Ishikawa (cell line): Measurements from ENCODE around the gene FAM83F.

Source experiments
- EP300 ChIP-seq: IDR thresholded peaks from 2 replicates; pipeline ENCODE4 v1.6.1; 2012; ENCODE audit warnings: borderline replicate concordance
- TAF1 ChIP-seq: IDR thresholded peaks from 2 replicates; pipeline ENCODE4 v1.6.1; 2012; ENCODE audit warnings: low read depth, mild to moderate bottlenecking
- YY1 ChIP-seq: IDR thresholded peaks from 2 replicates; pipeline ENCODE4 v1.6.1; 2012; ENCODE audit warnings: low read depth
- ZBTB7A ChIP-seq: IDR thresholded peaks from 2 replicates; pipeline ENCODE4 v1.6.1; 2012; ENCODE audit warnings: low read depth
- TF ChIP-seq, protein P1 (sequence below): IDR thresholded peaks from 2 replicates; pipeline ENCODE4 v1.6.1; 2012; ENCODE audit warnings: low read depth, mild to moderate bottlenecking

DNA sequence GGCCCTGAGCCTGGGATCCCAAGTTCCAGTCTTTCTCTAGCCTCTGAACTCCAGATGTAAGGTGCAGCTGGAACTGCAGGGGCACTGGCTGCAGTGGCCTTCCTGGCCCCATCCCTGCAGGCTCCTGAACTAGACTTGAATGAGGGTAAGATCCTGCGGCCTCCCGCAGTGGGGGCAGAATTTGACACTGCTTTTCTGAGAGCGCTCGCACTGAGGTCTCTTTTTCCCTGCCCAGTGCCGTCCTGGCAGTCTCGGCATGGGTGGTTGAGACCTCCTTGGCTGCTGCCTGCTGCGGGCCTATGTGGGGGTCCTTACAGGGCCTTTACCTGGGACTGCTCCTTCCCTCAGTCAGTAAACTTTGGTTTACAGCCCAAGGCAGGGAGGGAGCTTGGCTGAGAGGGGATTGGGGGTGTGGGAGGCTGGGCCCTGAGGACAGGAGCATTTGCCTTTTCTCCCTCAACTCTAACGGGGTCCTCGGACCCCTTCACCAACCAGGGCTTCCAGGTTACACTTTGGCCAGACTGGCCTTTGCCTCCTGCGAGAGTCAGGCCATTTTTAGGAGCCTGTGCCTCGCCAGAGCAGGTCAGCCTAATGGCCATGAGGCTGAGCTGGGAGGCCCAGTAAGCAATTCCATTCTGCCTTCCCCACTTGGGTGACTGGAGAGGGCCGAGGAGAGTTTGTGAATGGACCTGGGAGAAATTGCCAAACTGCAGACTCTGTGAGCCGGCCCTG, 35.4 kb downstream of the FAM83F start:
- TF ChIP-seq, protein P1, sequence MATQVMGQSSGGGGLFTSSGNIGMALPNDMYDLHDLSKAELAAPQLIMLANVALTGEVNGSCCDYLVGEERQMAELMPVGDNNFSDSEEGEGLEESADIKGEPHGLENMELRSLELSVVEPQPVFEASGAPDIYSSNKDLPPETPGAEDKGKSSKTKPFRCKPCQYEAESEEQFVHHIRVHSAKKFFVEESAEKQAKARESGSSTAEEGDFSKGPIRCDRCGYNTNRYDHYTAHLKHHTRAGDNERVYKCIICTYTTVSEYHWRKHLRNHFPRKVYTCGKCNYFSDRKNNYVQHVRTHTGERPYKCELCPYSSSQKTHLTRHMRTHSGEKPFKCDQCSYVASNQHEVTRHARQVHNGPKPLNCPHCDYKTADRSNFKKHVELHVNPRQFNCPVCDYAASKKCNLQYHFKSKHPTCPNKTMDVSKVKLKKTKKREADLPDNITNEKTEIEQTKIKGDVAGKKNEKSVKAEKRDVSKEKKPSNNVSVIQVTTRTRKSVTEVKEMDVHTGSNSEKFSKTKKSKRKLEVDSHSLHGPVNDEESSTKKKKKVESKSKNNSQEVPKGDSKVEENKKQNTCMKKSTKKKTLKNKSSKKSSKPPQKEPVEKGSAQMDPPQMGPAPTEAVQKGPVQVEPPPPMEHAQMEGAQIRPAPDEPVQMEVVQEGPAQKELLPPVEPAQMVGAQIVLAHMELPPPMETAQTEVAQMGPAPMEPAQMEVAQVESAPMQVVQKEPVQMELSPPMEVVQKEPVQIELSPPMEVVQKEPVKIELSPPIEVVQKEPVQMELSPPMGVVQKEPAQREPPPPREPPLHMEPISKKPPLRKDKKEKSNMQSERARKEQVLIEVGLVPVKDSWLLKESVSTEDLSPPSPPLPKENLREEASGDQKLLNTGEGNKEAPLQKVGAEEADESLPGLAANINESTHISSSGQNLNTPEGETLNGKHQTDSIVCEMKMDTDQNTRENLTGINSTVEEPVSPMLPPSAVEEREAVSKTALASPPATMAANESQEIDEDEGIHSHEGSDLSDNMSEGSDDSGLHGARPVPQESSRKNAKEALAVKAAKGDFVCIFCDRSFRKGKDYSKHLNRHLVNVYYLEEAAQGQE = no peak
- TF ChIP-seq ZBTB7A = no peak
- TF ChIP-seq TAF1 = no peak
- TF ChIP-seq YY1 = no peak
- TF ChIP-seq EP300 = no peak
